HEK293 (cell line): ENCODE data around the gene PIGM.

Source experiments
- CTCF ChIP-seq: fragments of 450-650 bp; formaldehyde crosslinking; IDR thresholded peaks from 2 replicates; pipeline ENCODE4 v1.5.1; 2016; ENCODE audit warnings: missing biosample characterization, missing genetic modification characterization
- PRDM1 ChIP-seq: fragments of 450-650 bp; formaldehyde crosslinking; IDR thresholded peaks from 2 replicates; pipeline ENCODE4; 2016; ENCODE audit warnings: missing biosample characterization, missing genetic modification characterization
- ZNF362 ChIP-seq: fragments of 450-650 bp; formaldehyde crosslinking; IDR thresholded peaks from 2 replicates; pipeline ENCODE4 v1.5.1; 2016; ENCODE audit warnings: missing biosample characterization, missing genetic modification characterization

GRCh38 chr1:160025314-160025713 lies 6.5 kb downstream of the PIGM start:
- TF ChIP-seq CTCF (tag by site-specific recombination): no peak
- no peak for TF ChIP-seq ZNF362 (tag by site-specific recombination)
- TF ChIP-seq PRDM1: no peak
